Measurements from ENCODE around the gene ZBTB40. TPM values are rescaled to one million over a fixed set of nuclear protein-coding genes. Genes with fewer than 3 reads are reported as not detected.

ZBTB40 gene
- total RNA-seq, 1 donor = 15.5 TPM

GRCh38 chr1:22503721-22504410 lies 52.2 kb downstream of the ZBTB40 start:
- TF ChIP-seq CTCF (IDR thresholded peaks at IDR 0.05; ENCODE audit: insufficient read depth, low read depth, low read length) = no peak
- H3K4me3 ChIP-seq (ENCODE audit: low read depth, low read length) = no peak overlapping the region
- DNase-seq (ENCODE audit: low read depth) = peak; percentile 58

- TF ChIP-seq CTCF (IDR thresholded peaks at IDR 0.05; ENCODE audit: insufficient read depth, low read depth, low read length) = no peak
- DNase-seq (ENCODE audit: low read depth) = no peak
- H3K4me3 ChIP-seq (ENCODE audit: low read depth, low read length) = no peak overlapping the region
Measured at GRCh38 chr1:22506130-22506692, 54.6 kb downstream of the ZBTB40 start.

- TF ChIP-seq CTCF (IDR thresholded peaks at IDR 0.05; ENCODE audit: insufficient read depth, low read depth, low read length) = no peak
- no peak for DNase-seq (ENCODE audit: low read depth)
- no peak overlapping the region for H3K4me3 ChIP-seq (ENCODE audit: low read depth, low read length)
Measured at GRCh38 chr1:22507587-22507986, 55.9 kb downstream of the ZBTB40 start.

GRCh38 chr1:22508329-22508728 lies 56.7 kb downstream of the ZBTB40 start:
- DNase-seq (ENCODE audit: low read depth) = no peak

GRCh38 chr1:22508991-22509390 lies 57.3 kb downstream of the ZBTB40 start:
- no peak for DNase-seq (ENCODE audit: low read depth)
- no peak overlapping the region for H3K4me3 ChIP-seq (ENCODE audit: low read depth, low read length)
- no peak for TF ChIP-seq CTCF (IDR thresholded peaks at IDR 0.05; ENCODE audit: insufficient read depth, low read depth, low read length)

More at GRCh38 chr1:22508329-22508728, 56.7 kb downstream of the ZBTB40 start:
- TF ChIP-seq CTCF (IDR thresholded peaks at IDR 0.05; ENCODE audit: insufficient read depth, low read depth, low read length) = no peak
- no peak overlapping the region for H3K4me3 ChIP-seq (ENCODE audit: low read depth, low read length)

GRCh38 chr1:22509815-22510214 lies 58.2 kb downstream of the ZBTB40 start:
- H3K4me3 ChIP-seq (ENCODE audit: low read depth, low read length) = no peak overlapping the region
- no peak for DNase-seq (ENCODE audit: low read depth)
- no peak for TF ChIP-seq CTCF (IDR thresholded peaks at IDR 0.05; ENCODE audit: insufficient read depth, low read depth, low read length)

Data from fibroblast of villous mesenchyme (primary cell).